Upper lobe of right lung (tissue), 1 donor: ENCODE results near the gene LRP1-AS. TPM values are rescaled to one million over a fixed set of nuclear protein-coding genes. Genes with fewer than 3 reads are reported as not detected.
A peak's percentile ranks its signal among the peaks of the same experiment; 100 is the strongest.

Source experiments
- ATAC-seq: fragments of 200-7000 bp; cut with Tn5 transposase; one replicate; pipeline ENCODE4 v1.9.1; 2020; ENCODE audit warnings: mild to moderate bottlenecking, moderate library complexity
- DNase-seq: peaks from one replicate; pipeline ENCODE4 v3.0.0-alpha.2; 2020
- H3K27ac ChIP-seq: fragments of 200-600 bp; one replicate; pipeline ENCODE4 v1.8.0; 2022
- H3K27me3 ChIP-seq: fragments of 200-600 bp; one replicate; pipeline ENCODE4 v1.8.0; 2022; ENCODE audit warnings: mild to moderate bottlenecking
- H3K36me3 ChIP-seq: fragments of 200-600 bp; one replicate; pipeline ENCODE4 v1.8.0; 2022
- H3K4me1 ChIP-seq: fragments of 200-600 bp; one replicate; pipeline ENCODE4 v1.8.0; 2022
- H3K4me3 ChIP-seq: fragments of 200-600 bp; one replicate; pipeline ENCODE4 v1.8.0; 2022; ENCODE audit warnings: mild to moderate bottlenecking
- H3K9me3 ChIP-seq: fragments of 200-600 bp; one replicate; pipeline ENCODE4 v1.8.0; 2022
- intact Hi-C: fragments of 100-400 bp; cut with DNase I; formaldehyde crosslinking; loops from one replicate; pipeline ENCODE4 v1.11.0; 2022
- total RNA-seq: library from RNA; stranded (reverse); fragmentation: NEBNext Ultra II Directional; extraction: Animal tissue kit (Norgen Biotek cat#: 25700); gene quantifications from one replicate; pipeline ENCODE4 v1.2.1, GENCODE V29; 2021
- TF ChIP-seq, protein P1 (sequence below): fragments of 200-600 bp; IDR thresholded peaks from one replicate; pipeline ENCODE4 v1.8.0; 2022; ENCODE audit warnings: antibody characterized with exemption
- donor health status: DM: no; HTN: yes; CAD: no; lungs with severe emphysema.

LRP1-AS gene
- total RNA-seq, 1 donor from 2014 or later = not detected

DNA sequence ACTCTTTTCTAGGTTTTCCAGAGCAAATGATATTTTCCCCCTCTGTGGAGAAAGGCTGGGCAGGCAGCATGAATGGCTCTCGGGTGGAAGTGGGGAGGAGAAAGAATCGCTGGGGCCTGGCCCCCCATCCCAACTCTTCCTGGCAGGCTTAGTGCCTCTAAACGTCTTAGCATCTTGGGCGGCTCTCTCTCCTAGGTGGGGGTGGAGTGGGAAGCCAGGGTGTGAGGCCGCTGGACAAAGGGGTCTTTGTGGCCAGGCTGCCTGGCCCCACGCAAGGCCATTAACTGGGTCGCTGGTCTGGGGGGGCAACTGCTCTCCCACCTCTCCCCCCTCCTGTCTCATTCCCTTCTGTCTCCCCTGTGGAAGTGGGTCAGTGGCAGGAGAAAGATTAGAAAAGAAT is 4.7 kb downstream of the LRP1-AS start:
- H3K4me3 ChIP-seq = no peak overlapping the region
- DNase-seq = no peak
- no peaks in the 10 kb centered on the region for H3K9me3 ChIP-seq
- no peaks in the 10 kb centered on the region for H3K27me3 ChIP-seq
- intact Hi-C loops = no loop called here
- peaks cover 63% of the 10 kb centered on the region for H3K36me3 ChIP-seq
- ATAC-seq = no peak
- TF ChIP-seq, protein P1, sequence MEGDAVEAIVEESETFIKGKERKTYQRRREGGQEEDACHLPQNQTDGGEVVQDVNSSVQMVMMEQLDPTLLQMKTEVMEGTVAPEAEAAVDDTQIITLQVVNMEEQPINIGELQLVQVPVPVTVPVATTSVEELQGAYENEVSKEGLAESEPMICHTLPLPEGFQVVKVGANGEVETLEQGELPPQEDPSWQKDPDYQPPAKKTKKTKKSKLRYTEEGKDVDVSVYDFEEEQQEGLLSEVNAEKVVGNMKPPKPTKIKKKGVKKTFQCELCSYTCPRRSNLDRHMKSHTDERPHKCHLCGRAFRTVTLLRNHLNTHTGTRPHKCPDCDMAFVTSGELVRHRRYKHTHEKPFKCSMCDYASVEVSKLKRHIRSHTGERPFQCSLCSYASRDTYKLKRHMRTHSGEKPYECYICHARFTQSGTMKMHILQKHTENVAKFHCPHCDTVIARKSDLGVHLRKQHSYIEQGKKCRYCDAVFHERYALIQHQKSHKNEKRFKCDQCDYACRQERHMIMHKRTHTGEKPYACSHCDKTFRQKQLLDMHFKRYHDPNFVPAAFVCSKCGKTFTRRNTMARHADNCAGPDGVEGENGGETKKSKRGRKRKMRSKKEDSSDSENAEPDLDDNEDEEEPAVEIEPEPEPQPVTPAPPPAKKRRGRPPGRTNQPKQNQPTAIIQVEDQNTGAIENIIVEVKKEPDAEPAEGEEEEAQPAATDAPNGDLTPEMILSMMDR = no peak
- peaks cover 45% of the 10 kb centered on the region for H3K4me1 ChIP-seq
- H3K27ac ChIP-seq = peak overlapping the region; percentile 6

DNA sequence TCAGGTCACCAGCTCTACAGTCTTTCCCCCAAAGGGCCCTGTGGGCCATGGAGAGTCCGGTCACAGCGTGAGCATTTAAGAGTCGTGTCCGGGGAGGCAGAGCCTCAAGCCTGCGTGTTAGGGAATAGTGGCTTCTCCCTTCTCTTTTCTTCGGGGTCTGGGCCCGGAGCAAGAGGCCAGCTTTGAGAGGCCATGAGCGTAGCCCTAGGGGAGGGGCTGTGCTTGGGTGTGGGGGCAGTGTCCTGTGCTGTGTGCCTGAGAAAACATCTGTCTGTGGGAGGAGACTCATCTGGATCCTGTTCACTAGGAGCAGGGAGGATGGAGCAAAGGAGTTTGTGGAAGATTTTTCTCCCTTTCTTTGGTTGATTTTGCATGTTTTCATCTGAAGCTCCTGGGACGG is 5.3 kb downstream of the LRP1-AS start:
- peaks cover 63% of the 10 kb centered on the region for H3K36me3 ChIP-seq
- peak overlapping the region; percentile 30 for H3K27ac ChIP-seq
- ATAC-seq (no peak), DNase-seq (no peak)
- H3K4me1 ChIP-seq = peaks cover 50% of the 10 kb centered on the region
- no peak overlapping the region for H3K4me3 ChIP-seq
- no peaks in the 10 kb centered on the region for H3K9me3 ChIP-seq
- intact Hi-C loops = no loop called here
- TF ChIP-seq, protein P1 = no peak
- no peaks in the 10 kb centered on the region for H3K27me3 ChIP-seq

DNA sequence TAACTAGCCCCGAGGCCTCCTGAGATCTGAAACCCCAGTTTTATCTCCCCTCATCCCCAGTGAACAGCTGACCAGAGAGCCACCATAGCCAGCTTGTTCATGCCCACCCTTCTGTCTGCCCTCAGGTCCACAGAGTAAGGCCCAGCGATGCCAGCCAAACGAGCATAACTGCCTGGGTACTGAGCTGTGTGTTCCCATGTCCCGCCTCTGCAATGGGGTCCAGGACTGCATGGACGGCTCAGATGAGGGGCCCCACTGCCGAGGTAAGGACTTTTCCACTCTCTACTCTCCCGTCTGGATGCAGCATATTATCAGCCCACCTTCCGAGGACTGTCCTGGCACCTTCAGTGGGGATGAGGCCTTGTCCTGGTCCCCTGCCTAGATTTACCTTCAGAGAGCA is 6.2 kb downstream of the LRP1-AS start:
- Histone ChIP-seq H3K27ac (peak overlapping the region; percentile 30), H3K36me3 (peaks cover 58% of the 10 kb centered on the region), H3K9me3 (no peaks in the 10 kb centered on the region), H3K27me3 (no peaks in the 10 kb centered on the region), H3K4me3 (no peak overlapping the region), H3K4me1 (peaks cover 51% of the 10 kb centered on the region)
- no peak for ATAC-seq
- intact Hi-C loops = no loop called here
- TF ChIP-seq, protein P1 = no peak
- DNase-seq = no peak

DNA sequence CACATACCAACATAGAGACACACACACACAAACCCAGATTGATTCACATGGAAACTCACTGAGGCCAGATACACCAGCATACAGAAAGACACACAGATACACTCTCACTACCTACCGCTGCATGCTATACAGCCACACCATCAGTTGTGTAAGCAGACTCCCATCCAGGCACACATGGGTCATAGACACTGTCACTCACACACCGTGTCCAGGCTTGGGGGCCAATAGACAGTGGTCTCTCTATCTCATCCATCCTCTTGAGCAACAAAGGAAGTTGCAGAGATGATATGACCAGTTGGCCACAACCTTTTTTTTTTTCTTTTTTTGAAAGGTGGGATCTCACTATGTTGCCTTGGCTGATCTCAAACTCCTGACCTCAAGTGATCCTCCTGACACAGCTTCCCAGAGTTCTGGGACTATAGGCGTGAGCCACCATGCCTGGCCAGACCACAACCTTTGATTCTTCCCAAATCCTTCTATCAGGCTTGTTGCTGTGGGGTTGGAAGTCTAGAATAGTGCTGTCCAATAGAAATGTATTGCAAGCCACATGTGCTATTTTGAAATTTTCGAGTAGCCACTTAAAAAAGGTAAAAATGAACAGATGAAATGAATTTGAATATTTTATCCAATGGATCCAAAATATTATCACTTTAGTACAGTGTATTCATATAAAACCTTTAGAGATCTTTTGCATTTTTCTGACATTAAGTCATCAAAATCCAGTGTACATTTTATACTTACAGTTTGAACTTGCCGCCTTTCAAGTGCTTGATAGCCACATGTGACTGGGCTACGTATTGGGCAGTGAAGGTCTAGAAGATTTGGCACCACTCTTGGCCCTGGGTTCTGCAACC is 7.4 kb downstream of the LRP1-AS start:
- Histone ChIP-seq H3K36me3 (peaks cover 47% of the 10 kb centered on the region), H3K27ac (peak overlapping the region; percentile 48), H3K9me3 (no peaks in the 10 kb centered on the region), H3K4me3 (no peak overlapping the region), H3K4me1 (peaks cover 44% of the 10 kb centered on the region), H3K27me3 (no peaks in the 10 kb centered on the region)
- DNase-seq (no peak), ATAC-seq (peak; percentile 28)
- intact Hi-C loops = no loop called here
- TF ChIP-seq, protein P1 = no peak

DNA sequence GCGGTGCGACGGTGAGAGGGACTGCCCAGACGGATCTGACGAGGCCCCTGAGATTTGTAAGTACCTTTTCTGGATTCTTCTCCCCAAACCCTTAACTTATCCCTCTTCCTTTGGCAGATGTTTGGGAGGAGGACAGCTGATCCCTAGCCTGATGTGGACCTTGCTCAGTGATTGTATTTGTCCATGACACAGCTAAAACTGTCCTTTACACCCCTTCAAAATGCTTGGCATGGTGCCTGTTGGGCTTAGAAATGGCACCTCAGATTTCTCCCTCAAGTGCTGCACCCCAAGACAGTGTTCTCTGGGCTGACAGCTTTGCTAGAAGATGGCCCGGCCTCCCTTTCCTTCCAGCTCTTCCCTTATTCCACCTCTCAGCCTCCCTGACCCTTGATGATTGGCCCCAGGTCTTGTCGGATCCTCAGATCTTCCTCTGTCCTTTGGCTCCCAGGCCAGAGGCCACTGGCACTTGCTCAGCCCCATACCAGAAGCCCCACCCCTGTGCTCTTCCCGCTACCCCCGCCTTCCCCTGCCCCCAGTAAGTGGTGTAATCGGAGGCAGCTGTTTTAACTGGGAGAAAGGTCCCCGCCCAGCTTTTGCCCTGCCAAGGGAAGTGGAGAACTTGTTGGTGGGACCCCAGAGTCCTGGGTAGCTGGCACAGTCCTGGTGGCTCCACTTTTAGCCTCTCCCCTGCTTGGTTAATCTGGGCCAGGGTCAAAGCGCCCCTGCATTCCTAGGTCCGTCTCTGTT is 8.7 kb downstream of the LRP1-AS start:
- Histone ChIP-seq H3K4me1 (peaks cover 53% of the 10 kb centered on the region), H3K4me3 (no peak overlapping the region), H3K27me3 (no peaks in the 10 kb centered on the region), H3K9me3 (no peaks in the 10 kb centered on the region), H3K27ac (peak overlapping the region; percentile 72), H3K36me3 (peaks cover 34% of the 10 kb centered on the region)
- DNase-seq (peak; percentile 85), ATAC-seq (peak; percentile 89)
- intact Hi-C loops = no loop called here
- TF ChIP-seq, protein P1 = no peak
